KG1 (cell line): ENCODE data around the gene C1orf21.
"Not testable (repeated sequence)": the region's sequence is repeated elsewhere in the genome, so short reads cannot be mapped to it uniquely, and the experiment has no call there.

ENCODE experiments used
- DNase-seq: peaks from one replicate; lab custom pipeline; 2025; lab: John Stamatoyannopoulos, UW

Gene C1orf21, protein sequence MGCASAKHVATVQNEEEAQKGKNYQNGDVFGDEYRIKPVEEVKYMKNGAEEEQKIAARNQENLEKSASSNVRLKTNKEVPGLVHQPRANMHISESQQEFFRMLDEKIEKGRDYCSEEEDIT

DNA sequence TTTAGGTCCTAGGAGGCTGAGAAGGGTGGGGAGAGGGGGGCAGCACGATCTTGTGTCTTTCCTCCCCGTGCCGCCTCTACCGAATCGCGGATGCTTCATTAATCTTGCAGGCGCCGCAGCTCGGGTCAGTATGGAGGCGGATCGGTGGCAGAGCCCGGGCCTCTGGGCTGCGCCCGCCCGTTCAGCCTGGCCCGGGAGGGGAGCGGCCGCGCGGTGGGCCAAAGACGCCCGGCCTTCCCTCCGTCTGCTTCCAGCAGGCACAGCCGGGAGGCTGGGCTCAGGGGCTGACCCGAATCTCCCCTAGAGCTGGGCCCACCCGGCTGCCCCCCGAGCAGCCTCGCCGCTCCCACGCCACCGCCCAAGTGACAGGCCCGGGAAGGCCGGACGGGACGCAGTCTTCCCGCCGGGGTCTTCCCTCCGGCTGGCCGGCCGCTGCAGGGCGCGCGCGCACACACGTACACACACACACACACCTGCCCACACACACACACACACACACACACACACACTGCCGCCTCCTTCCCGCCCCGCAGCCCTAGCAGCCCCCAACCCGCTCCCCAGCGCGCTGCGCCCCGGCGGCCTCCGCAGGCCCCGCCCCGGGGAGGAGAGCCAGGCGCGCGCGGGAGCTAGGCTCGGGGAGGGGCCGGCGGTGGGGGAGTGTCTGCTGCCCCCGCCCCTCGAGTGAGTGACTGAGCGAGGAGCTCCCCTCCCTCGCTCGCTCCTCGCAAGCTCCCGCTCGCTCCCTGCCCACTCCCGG is at the start of gene C1orf21:
Gene C1orf21, plus strand, starts transcription at position 718 of the 757 bp plus-strand sequence. CDS start 90,481 bp downstream, outside the sequence.
- DNase-seq: peak; percentile 62

DNA sequence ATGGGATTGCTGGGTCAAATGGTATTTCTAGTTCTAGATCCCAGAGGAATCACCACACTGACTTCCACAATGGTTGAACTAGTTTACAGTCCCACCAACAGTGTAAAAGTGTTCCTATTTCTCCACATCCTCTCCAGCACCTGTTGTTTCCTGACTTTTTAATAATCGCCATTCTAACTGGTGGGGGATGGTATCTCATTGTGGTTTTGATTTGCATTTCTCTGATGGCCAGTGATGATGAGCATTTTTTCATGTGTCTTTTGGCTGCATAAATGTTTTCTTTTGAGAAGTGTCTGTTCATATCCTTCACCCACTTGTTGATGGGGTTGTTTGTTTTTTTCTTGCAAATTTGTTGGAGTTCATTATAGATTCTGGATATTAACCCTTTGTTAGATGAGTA is 49.0 kb upstream of the C1orf21 start:
- DNase-seq: not testable (repeated sequence)

DNA sequence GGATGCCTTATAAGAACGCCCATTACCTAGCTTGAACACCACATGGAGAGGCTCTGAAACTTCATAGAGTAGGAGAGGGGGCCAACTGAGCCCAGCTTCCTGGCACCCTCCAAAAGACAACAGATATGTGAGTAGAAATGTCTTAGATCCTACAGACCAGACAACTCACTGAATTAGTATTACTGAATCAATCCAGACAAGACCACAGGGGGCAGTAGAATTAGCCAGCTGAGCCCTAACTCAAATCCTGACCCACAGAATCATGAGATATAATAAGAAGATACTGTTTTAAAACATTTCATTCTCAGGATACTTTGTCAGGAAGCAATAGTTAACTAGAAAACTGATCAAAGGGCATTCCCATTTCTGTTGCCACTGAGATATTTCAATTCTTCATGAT is 45.8 kb upstream of the C1orf21 start:
- no peak for DNase-seq

DNA sequence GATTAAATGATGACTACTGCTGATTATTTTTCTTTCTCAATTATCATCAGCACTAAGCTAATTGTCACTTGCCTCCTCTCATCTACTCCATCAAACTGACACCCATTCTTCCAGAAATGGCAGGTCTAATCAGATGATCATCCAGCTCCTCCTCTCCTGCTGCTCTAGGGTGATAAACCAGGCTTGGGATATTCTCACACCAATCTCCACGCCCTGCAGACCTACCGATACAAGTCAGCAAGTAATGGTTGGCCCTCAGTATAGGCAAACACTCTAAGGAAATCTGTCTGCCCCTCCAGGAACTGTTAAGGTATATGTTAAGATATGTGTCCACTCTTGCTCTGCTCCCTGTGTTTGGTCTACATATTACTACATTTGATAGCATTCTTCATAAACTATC is 36.3 kb upstream of the C1orf21 start:
- DNase-seq: no peak

DNA sequence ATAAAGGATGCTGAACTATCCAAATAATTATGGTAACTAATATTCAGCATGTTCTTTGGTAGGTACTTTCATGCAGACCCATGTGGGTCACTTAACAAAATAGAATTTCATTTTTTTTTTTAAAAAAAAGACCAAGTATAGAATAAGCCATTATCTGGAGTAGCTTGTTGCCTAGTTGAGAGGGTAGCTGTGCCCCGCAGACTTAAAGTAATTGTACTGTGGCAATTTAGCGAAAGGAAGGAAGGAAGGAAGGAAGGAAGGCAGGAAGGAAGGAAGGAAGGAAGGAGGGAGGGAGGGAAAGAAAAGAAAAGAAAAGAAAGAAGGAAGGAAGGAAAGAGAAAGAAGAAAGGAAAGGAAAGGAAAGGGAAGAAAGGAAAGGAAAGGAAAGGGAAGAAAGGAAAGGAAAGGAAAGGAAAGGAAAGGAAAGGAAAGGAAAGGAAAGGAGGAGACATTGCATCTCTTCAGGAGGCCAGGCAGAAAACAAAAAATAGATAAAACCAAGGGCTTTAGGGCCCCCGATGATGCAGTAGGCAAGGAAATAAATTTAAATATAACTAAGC is 35.3 kb upstream of the C1orf21 start:
- DNase-seq: no peak

DNA sequence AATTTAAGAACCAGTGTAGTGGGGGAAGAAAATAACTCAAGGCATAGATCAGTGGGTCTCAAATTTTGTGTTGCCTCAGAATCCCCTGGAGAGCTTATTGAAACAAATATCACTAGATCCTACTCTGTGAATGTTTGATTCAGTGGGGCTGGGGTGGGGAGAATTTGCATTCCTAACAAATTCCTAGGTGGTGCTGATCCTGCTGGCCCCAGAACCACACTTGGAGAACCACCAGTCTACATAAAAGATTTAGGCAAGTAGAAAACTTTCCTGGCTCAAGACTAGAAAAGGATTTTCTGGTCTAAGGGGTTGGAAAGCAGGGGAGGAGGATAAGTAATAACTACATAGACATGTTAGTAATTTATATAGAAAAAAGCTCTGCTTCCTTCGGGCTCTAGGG is 34.1 kb upstream of the C1orf21 start:
- no peak for DNase-seq

DNA sequence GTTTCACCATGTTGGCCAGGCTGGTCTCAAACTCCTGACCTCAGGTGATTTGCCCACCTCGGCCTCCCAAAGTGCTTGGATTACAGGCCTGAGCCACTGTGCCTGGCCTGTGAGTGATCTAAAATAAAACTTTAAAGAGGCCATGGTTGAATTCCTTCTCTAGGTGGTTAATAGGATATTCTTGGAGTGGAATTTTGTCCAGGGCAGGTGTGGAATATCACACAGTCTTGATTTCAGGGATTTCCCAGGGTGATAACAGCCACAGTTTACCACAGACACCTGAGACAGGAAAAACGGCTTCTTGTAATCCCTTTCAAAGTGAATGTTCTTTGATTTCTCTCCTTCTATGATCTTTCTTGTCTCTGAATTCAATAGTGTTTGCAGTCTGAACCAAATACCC is 32.1 kb upstream of the C1orf21 start:
- no peak for DNase-seq

DNA sequence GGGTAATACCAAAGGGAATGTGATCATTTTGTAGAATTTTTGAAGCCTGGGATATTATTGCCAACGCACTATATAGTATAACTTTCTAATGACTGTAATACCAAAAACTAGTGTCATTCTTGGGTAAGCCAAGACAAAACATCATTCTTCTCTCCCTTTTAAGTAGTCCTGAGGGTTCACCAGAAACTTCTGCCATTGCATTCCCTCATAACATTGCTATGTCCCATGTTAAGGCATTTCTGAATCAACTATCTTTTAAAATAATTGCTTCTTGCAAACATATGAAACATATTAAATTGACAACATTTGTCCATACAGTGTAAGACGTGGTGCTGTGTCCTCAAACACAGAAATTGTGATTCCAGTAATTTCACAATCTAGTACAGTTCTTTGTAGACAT is 29.9 kb upstream of the C1orf21 start:
- DNase-seq: no peak

DNA sequence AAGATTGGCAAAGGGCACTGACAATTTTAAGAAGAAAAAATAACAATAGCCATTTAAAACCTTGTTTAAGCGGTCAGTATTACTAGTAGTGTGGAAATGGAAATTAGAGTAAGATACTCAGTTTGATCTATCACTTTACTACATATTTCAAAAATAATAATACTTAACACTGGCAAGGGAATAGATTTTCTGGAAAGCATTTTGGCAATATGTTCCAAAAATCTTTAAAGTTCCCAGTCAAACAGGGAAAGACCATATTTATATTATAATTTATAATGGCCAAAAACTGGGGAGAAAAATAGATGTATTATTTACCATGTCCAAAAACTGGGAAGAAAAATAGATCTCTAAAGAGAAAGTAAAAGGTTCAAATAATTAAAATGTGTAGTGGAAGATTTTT is 28.6 kb upstream of the C1orf21 start:
- DNase-seq: no peak

DNA sequence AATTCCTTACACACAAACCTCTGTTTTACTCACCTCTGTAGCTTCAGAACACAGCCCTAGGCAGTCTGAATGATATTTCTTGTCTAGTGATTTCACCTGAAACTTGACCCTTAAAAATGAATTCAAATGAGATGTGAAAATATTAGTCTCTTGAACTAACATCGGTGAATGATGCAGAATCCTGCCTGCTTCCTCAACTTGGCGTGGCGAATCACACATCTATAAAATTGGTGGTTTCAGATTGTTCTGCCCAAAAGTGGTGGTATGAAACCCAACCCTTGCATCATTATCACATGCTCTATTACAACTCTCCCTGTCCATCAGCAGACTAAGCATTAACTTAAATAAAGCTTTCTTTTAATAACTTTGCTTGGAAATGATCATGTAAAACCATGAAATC is 26.9 kb upstream of the C1orf21 start:
- DNase-seq: no peak

DNA sequence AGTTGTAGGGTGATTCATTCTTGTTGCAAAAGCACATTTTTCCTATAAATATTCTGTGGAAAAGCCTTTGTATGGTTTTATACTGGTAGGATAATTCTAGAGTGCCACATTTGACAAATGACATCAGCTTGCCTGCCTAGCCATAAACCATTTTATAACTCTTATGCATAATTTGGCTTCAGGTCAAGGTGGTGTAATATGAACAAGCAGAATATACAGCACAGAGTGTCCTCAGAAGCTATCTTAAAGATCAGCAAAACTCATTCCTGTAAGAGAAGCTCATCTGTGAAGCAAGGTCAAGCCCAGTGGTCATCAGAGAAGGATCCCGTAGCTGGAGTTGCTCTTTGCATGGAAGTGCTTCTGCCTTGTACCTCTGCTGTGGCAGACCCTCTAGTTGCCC is 24.0 kb upstream of the C1orf21 start:
- no peak for DNase-seq

DNA sequence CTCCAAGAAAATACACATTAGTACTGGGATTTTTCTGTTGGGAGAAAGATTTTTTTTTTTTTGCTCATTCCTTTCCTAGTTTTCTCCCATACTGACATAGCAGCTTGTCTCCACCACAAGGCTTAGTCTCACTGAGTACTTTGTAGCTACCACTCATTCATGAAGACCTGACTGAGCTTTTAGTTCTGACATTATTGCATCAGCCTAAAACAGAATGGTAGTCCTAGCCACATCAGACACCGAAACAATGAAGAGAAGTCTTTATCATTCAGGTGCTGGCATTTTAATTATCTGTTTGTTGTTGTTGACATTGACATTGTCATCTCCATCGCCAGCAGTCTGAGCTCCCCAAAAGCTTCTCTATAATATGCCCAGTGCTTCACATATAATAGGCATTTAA is 21.1 kb upstream of the C1orf21 start:
- DNase-seq: no peak

DNA sequence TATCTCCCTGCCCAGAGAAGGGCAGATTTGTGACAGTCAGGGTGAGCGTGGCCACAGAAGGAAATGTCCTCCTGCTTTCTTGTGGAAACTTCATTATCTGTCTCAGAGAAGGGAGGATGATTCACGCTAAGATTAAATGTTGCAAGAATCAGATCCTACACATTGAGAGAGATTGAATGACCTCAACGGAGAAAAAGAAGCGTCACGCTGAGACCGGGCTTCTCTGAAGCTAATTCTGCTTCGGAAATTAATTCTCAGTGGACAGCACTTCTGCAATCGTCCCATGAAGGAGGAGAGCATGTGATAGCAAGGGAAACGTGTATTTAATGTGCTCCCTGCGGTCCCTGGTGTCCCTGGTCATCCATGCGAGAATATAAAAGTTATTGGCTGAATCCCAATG is 19.8 kb upstream of the C1orf21 start:
- DNase-seq: no peak

DNA sequence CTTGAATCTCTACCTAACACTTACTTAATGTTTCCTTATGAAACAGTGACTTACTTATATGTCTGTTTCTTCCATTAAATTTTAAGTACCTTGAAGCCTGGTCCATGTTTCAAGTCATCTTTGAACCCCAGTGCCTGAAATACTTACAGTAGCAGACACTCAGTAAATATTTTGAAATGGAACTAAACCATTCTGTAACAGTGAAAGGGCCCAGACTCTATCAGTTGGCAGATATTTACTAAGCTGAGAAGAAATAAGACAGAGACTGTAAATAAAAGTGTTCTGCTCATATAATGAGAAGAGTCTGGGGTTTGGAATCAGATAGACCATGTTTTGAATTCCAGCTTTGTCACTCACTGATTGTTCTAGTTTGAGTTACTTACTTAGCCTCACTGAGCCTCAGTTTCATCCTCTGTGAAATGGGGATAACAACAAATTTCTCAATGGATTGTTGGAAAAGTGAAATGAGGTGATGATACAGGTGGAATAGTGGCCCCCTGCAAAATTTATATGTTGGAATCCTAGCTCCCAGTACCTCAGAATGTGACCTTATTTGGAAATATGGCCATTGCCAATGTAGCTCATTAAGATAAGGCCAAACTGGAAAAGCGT is 19.3 kb upstream of the C1orf21 start:
- DNase-seq: no peak

DNA sequence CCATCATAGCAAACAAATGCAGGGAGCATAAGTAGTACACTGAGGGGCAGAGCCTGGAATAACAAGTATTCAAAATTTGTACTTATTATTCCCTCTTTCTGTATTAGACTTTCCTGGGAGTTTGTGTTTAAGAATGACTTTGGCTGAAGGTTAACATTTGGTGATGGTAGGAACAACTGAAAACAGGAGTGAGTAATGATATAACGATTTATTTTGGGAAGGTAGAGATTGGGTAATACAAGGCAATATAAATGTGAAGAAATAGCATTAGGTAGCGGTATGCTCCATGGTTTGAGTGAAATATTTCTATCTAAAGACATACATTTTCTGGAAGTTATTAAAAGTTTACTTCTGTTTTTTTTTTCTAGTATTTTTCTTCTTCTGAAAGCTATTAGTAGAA is 18.5 kb upstream of the C1orf21 start:
- DNase-seq: no peak

DNA sequence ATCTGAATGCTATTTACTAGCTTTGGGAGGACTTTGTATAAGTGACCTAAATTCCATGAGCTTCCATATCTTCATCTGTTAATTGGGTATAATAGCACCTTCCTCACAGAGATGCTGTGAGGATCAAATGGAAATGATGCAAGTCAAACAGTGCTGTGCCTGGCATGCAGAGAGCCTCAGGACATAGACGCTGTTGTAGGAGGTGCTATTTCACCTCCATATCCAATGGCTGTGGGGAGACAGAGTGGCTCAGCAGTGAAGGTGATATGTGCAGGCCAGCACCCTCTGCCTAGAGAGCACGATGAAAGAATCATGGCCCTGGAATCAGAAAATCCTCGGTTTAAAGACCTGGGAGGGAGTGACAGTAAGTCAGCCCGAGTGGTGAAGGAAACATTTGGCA is 16.0 kb upstream of the C1orf21 start:
- no peak for DNase-seq

DNA sequence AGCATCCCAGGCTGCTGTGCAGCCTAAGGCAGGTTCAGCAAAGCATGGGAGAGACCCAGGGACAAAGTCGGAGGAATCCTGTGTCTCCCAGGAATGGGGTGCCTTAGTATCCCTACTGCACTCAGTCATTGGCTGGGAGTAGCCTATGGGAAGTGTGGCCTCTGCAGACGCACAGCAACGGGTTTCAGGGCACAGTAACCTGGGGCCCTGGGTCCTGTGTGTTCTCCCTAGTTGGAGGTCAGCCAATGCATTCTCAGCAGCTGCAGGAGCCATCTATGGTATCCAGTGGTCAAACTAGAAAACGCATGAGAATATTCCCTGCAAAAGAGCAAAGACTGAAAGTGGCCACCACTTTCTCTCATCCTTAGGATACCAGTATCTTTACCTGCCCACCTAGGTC is 13.7 kb upstream of the C1orf21 start:
- DNase-seq: no peak

DNA sequence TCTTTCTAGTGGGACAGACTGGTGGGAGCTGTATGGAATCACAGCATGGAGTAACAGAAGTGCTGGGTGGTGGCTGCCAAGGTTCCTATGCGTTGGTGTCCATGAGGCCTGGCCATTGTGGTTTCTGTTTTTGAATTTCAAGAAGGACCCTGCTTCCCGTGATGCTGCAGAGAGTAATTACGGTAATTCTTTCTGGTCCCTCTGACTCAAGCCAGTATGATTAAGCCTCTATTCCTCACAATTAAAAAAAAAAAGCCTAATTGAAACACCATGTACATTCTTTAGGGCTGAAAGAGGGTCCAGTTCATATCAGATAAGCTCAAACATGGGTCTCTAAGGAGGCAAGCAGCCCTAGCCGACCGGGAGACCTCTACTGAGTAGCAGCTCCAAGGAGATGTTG is 10.5 kb upstream of the C1orf21 start:
- DNase-seq: no peak

DNA sequence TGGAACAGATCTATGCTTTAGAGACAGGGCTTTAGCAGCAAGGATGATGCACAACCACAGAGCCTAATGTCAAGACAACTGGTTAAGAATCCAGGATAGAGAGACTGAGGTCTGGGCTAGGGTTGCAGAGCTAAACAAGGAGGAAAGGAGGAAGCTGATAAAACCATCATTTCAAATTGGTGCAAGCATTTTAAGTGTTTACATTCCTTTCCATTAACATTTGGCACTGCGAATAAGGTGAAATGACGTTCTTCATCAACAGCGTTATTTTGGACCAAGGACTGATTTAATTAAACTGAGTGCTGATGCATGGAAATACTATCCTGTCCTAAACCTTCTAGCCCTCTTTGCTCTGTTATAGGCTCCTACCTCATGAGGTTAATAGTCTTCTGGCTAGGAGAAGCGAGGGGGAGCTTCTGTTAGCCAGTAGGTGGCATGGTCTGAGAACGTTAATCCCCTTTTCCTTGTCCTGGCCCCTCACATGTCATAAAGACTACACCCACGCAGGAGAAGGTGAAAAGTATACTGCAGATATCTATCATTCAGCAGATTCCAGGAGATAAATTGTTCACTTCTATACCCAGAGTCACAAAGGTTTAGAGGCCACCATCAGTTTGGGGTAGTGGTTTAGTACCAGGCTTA is 7.6 kb upstream of the C1orf21 start:
- DNase-seq: no peak

DNA sequence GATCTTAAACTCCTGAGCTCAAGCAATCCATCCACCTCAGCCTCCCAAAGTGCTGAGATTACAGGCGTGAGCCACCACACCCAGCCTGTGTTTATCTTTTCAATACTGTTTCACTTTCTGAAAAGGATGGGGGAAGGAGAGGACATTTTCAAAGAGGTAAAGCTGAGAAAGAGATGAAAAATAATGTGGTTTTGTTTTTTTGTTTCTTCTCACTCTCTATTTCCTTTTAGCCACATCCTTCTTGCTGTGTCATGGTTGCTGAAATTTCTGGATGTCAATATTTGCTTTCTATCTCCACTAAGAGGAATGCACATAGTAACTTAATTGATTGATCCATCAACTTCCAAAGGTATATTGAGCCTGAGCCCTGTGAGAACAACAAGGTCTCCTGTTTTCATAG is 6.4 kb upstream of the C1orf21 start:
- no peak for DNase-seq

DNA sequence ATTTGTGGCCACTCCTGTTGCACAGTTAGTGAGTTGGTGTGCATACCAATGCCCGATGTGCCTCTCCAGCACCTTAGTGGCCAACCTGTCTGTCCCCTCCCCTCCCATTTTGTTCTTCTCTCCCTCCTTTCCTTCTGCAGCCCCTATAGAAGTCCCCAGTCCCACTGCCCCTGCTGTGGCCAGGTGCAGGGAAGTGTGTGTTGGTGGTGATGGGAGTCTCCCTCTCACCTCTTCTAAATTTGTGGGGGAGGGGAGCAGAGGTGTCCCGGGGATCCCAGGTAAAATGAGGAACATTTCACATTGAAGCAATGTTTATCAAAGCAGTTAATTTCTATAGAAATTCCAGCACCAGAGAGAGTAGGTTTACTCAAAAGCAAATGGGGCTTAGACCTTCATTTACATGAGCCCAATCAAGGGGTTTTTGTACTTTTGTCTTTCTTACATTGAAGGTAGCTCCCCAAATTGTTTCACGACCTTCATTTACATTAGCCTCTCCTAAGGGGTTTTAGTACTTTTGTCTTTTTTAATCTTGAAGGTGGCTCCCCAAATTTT is 3.0 kb upstream of the C1orf21 start:
- no peak for DNase-seq

DNA sequence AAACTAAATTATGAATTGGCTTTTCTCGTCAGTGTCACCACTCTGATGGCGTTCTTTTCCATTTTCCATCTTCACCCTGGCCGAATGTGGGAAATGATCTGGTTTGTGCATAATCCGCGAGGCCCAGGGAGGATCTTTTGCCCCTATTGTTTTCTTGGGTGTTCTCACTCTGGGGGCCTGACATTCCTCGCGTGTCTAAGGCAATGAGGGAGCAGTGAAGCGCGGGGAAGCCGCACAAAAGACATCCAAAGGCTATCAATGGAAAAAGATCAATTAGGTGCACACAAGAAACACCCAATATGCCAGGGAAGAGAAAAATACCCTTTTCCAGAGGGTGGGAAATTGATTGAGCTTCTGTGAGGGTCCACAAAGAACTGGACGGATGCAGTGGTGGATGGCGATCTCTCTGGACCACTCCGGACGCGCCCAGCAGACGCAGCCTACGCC is 941 bp upstream of the C1orf21 start:
- no peak for DNase-seq

DNA sequence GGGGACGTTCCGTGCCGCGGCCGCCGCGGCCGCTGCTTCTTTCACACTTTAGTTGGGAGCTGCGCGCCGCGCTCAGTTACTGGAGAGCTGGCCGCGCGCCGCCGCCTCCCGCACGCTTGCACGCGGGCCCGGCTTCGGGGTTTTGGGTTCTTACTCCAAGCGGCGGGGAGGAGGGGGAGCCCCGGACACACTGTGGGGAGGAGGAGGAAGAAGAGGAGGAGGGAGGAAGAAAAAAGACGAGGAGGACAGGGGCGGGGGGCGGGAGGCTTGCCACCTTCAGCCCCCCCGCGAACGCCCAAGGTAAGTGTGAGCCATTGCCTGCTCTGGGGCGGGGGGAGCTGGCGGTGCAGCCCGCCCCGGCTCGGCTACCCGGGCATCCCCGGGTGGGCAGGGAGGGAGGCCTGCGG is 243 bp downstream of the C1orf21 start:
- no peak for DNase-seq
